NCI-H510A (cell line): ENCODE data around the gene AFF3.

Source experiments
- DNase-seq: peaks from one replicate; lab custom pipeline; 2025; lab: John Stamatoyannopoulos, UW

The AFF3 gene

GRCh38 chr2:99926986-99927385, 215.4 kb downstream of the AFF3 start:
- no peak for DNase-seq

GRCh38 chr2:99925960-99926359, 216.4 kb downstream of the AFF3 start:
- DNase-seq: no peak

GRCh38 chr2:99922664-99923063, 219.7 kb downstream of the AFF3 start:
- no peak for DNase-seq

- DNase-seq: no peak
Observed at GRCh38 chr2:99921903-99922302, 220.5 kb downstream of the AFF3 start.

- DNase-seq: no peak
Observed at GRCh38 chr2:99918389-99918788, 224.0 kb downstream of the AFF3 start.

GRCh38 chr2:99915108-99915675, 227.2 kb downstream of the AFF3 start:
- DNase-seq: no peak

GRCh38 chr2:99911736-99912135, 230.7 kb downstream of the AFF3 start:
- no peak for DNase-seq

- DNase-seq: no peak
Observed at GRCh38 chr2:99910902-99911301, 231.5 kb downstream of the AFF3 start.

DNA sequence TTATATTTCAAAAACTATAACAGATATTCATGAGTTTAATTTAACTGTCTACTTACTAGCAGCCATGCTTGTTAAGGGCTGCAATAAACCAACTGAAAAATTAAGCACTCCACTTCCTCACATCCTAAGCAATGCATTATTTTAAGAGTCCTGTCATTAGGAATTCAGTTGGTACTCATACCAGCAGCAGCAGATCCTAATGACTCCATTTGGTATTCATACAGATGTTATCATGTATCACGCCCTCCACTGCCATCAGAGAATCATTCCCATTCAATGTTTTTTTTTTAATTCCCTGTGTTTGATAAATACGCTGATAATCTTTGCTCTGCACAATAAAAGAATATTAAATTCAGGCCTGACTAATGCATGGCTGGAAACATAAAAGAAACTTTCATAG, 236.8 kb downstream of the AFF3 start:
- no peak for DNase-seq

DNA sequence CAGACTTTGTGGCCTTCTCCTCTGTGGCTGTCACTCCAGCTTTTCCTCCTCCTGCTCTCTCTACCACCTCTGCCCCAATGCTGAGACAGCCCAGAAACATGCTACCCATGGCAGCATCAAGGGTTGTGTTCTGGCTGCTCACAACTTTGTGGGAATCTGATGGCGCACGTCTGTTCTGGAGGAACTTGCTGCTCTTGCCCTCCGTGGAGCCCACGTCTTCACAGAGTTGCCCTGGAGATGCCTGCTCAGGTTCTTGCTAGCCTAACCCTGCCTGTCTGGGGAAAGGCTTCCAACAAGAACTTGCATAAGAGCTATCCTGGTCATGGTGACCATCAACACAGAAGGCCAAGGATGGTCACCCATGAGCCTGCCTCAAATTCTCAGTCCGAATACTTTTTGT, 237.4 kb downstream of the AFF3 start:
- DNase-seq: no peak

GRCh38 chr2:99903981-99904380, 238.4 kb downstream of the AFF3 start:
- DNase-seq: no peak

- no peak for DNase-seq
Observed at GRCh38 chr2:99900556-99900955, 241.8 kb downstream of the AFF3 start.

DNA sequence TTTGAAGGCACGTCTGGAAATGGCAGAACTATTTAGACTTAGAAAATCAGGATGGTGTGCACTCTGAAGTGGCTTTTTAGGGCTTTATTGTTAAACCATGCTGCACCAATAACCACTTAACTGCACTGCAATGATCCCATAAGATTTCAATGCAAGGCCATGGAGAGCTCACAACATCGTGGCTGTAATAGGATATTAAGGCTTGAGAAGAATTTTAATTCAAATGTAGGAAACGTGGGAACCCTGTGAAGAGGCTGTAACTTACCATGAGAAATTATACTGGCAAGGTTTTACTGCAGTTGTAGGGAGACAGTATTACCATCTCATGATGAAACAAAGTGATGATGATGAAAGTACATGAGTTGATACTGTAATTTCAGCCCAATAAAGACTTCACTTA, 242.5 kb downstream of the AFF3 start:
- no peak for DNase-seq

DNA sequence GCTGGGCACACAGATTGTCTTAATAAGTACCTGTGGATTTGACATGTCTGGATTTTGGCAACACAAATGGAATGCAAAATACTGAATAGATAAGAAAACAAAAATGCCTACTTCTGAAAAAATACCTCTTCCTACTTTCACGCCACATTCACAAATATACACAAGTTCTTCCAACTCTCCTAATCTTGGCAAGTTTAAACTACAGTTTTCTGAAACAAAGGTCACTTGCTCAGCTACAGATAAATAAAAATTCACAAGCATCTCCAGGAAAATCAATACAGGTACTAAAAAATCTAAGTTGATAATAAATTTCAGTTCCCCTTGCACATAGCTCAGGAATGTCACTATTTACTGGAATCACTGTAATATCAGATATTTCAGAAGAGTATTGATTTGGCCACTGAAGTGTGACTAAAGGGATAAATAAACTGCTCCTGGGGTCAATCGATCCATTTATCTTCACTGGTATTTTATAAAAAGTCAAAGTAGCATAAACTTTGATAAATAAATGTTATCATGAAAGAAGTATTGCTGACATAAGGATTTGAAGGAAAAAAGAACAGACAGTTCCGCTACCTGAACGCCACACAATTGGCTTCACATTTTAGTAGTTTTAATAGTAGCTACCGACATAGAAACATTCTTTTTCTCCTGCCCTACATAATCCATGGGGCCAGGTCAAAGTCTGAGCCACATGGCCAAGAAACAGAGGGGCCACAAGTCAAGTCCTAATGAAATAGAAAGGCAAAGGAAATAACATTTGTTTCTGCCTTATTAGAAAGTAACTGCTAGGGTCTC, 243.1 kb downstream of the AFF3 start:
- no peak for DNase-seq

DNA sequence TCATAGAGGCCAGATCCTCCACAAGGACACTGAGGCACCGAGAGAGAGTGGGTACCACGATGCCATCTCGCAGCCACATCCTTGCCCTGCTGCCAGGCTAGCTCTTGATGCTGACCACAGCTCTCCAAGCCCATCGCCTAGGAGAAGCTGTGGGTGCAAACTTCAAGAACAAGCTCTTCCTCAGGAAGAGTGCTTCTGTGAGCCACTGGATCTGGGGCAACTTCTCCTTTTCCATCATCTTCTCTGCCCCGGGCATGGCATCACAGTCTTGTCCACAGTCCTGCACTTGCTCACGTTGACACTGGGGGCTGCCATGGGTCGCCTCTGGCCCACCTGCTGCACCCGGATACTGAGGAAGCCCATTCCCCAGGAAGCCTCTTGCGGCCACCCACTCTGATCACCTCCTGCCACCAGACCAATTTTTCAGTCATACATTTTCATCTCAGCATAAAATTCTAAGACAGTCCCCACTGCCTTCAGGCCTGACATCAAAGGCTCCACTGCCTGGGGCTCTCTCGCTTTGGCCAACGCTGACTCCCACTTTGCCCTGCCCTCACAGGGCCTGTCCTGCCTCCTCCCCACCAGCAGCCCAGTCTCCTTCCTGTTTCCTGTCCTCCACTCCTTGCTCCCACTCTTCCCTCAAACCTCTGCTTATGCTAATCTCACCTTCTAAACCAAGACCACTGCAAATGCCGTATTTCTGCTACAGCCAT, 243.9 kb downstream of the AFF3 start:
- no peak for DNase-seq

DNA sequence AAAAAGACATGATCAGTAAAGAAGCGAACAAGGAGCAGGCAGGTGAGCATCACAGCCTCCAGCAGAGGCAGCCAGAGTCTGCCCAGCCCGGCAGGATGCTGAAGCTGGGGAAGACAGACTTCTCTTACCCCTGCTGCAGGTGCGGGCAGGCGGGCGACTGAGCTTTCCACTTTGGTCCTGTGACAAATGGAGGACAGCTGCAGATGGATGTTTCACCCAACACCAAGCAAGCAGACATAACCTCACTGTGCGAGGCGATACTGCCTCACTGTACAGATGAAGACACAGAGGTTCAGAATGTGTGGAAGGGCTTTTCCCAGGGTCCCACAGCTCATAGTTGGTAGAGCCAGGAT, 251.0 kb downstream of the AFF3 start:
- no peak for DNase-seq

GRCh38 chr2:99890568-99891427, 251.6 kb downstream of the AFF3 start:
- DNase-seq: no peak

- DNase-seq: no peak
Observed at GRCh38 chr2:99888617-99889016, 253.8 kb downstream of the AFF3 start.

DNA sequence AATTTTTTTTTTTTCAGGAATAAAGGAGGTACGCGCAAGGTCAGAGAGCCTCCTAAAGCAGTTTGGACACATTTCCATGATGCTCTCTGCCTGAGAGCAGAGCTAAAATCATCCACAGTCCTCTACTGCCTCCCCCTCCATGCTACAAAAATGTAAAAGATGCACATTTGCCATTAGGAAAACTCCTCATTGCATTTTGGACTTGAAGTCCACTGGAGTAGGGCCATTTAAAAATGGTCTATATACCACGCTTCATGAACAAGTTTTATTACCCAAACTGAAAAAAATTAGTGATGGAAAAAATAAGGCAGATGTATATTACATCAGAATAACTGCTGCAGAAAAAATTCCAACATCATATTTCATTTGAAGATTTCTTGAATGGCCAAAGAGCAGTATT, 256.0 kb downstream of the AFF3 start:
- DNase-seq: no peak

DNA sequence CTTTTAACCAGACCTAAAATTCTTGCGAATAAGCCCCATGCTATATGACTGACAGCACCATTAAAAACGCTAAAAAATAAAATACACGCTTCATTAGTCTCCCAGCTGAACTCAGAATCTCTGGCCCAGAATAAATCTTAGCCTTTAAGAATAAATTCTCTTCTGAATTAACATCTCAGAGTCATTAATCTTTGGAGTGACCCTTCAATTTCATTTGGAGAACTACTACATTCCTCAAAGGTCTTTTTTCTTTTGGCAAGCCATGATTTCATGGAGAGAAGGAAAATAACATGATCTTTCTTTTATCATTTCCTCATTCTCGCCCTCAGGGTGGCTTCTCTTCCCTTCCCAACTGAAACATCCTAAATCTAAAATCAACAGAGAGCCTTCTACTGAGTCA, 259.0 kb downstream of the AFF3 start:
- no peak for DNase-seq

DNA sequence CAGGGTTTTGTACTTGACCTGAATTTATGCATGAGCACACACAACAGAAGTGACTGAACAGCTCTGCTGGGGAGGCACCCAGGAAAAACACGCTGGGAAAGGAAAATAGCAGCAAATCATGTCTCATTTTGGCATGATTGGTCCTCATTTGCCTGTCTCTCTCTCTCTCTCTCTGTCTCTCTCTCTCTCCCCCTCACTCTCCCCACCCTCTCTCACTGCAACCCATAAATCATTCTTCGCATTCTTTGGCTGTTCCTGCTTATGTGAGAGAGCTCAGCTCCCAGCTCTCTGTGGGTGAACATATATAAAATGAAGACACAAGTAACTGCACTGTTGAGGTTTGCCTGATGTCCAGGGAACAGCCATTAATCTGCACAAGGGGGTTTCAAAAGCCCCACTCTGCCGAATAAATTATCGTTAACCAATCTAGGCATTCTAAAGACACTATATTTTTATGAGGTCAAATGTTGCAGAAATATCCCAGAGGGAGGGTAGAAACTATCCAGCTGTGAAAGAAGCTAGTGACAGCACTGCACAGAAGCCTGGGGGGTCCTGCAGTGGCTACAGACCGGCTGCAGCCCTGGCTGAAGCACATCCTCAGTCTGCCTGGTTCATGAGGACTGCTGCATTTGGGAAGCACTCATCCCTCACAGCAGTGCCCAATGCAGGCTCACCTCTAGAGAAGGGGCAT, 260.3 kb downstream of the AFF3 start:
- DNase-seq: no peak

DNA sequence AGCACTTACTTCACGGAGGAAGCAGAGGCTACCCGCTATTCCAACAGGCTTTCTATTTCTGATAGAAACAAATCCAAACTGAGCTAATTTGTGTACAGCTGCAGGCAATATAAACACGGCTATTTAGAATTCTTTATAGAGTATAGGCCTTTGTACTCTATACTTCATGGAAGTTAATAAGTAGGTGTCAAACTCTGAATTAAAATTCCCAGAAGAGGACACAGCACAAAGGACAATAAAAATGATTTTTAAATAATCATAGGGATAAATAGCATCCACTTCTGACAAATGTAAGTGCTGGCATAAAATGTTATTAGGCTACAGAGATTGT, 261.5 kb downstream of the AFF3 start:
- no peak for DNase-seq
